ENCODE data around the gene APOL1.

APOL1 gene

DNA sequence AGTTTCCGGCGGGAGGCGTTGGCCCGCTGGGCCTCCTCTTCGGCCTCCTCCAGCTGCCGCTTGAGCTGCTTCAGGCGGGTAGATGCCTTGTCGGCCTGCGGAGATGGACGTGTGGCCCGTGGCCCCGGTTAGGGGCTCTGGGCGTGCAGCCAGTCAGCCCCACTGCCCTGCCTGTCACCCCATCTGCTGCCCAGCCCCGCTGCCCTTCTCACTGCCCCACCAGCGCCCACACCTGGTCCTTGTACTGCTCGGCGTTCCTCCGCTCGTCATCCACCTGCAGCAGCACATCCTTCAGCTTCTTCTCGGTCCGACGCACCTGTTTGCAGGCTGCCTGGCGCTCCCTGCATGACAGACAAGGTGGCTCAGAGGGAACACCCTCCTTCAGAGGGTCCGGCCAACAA lies 31.2 kb downstream of the APOL1 start:
- H3K9ac ChIP-seq (ENCODE audit: low read depth, low read length, poor library complexity, severe bottlenecking), result no peak overlapping the region
- H3K4me3 ChIP-seq (ENCODE audit: low read length, poor library complexity, severe bottlenecking), result no peak overlapping the region
- peaks cover 4% of the 10 kb centered on the region; the same call in 1 of the 2 replicates for H3F3A ChIP-seq (ENCODE audit: low read depth)
- no peak for TF ChIP-seq CTCF (conservative IDR thresholded peaks at IDR 0.05; ENCODE audit: low read length)
- TF ChIP-seq EZH2phosphoT487 (IDR thresholded peaks at IDR 0.05; ENCODE audit: borderline replicate concordance), result no peak
- no peak overlapping the region for H3K4me2 ChIP-seq (ENCODE audit: low read depth, low read length, poor library complexity, severe bottlenecking)
- H3K9me3 ChIP-seq (ENCODE audit: insufficient read depth, low read depth, low read length), result no peaks in the 10 kb centered on the region
- no peaks in the 10 kb centered on the region for H3K79me2 ChIP-seq (ENCODE audit: insufficient read depth, low read length)
- H2AFZ ChIP-seq (ENCODE audit: low read length), result no peak overlapping the region
- no peaks in the 10 kb centered on the region for H3K27me3 ChIP-seq (ENCODE audit: insufficient read depth, low read length, poor library complexity, severe bottlenecking)
- peaks cover 81% of the 10 kb centered on the region for H3K36me3 ChIP-seq (ENCODE audit: insufficient read depth, low read length)
- H3K9me2 ChIP-seq (replicated peaks; ENCODE audit: low read depth, low read length), result no peaks in the 10 kb centered on the region
- peaks cover 2% of the 10 kb centered on the region for H4K20me1 ChIP-seq (ENCODE audit: insufficient read depth, low read length, poor library complexity, severe bottlenecking)
- no peaks in the 10 kb centered on the region for H3K4me1 ChIP-seq (ENCODE audit: insufficient read depth, low read length, poor library complexity, severe bottlenecking)

DNA sequence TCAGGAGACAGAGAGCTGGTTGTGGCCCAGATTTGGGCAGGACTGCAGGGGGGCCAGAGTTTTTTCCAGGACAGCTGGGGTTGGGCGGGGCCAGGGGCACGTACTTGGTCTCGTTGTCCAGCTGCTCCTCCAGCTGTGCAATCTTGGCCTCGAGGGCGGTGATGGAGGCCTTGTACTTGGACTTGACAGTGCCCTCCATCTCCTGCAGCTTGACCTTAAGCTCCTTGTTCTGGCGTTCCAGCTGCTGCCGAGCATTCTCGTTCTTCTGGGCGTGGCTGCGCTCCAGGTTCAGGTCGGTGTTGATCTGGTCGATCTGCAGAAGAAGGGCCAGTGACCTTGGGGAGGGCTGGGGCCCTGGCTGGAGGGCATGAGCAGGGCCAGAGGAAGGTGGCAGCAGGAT lies 32.1 kb downstream of the APOL1 start:
- no peak for TF ChIP-seq EZH2phosphoT487 (IDR thresholded peaks at IDR 0.05; ENCODE audit: borderline replicate concordance)
- TF ChIP-seq CTCF (conservative IDR thresholded peaks at IDR 0.05; ENCODE audit: low read length), result no peak
- Histone ChIP-seq H3K9me3 (ENCODE audit: insufficient read depth, low read depth, low read length) (no peaks in the 10 kb centered on the region), H3K79me2 (ENCODE audit: insufficient read depth, low read length) (no peaks in the 10 kb centered on the region), H3K27me3 (ENCODE audit: insufficient read depth, low read length, poor library complexity, severe bottlenecking) (no peaks in the 10 kb centered on the region), H3K9me2 (replicated peaks; ENCODE audit: low read depth, low read length) (no peaks in the 10 kb centered on the region), H3K36me3 (ENCODE audit: insufficient read depth, low read length) (peaks cover 90% of the 10 kb centered on the region), H3K4me3 (ENCODE audit: low read length, poor library complexity, severe bottlenecking) (no peak overlapping the region), H3K9ac (ENCODE audit: low read depth, low read length, poor library complexity, severe bottlenecking) (no peak overlapping the region), H4K20me1 (ENCODE audit: insufficient read depth, low read length, poor library complexity, severe bottlenecking) (peaks cover 2% of the 10 kb centered on the region), H3F3A (ENCODE audit: low read depth) (0 out of 2 replicates have a peak, but pooled peaks cover 4% of the 10 kb centered on the region), H3K4me1 (ENCODE audit: insufficient read depth, low read length, poor library complexity, severe bottlenecking) (no peaks in the 10 kb centered on the region), H2AFZ (ENCODE audit: low read length) (no peak overlapping the region), H3K4me2 (ENCODE audit: low read depth, low read length, poor library complexity, severe bottlenecking) (no peak overlapping the region)

DNA sequence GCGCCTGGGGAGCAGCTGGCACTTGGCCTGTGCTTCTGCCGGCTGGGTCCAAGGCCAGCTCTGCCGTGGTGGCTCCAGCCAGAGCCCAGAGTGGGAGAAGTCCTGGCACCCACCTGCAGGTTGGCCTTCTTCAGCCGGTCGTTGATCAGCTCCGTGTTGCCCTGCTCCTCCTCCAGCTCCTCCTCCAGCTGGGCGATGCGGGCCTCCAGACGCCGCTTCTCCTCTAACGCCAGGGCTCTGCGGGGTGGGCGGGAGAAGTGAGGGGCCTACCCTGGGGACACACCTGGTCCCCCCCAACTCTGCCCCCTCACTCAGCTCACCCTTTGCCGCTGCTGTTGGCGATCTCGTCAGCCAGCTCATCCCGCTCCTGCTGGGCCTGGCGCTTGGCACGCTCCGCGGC lies 32.6 kb downstream of the APOL1 start:
- Histone ChIP-seq H3K4me2 (ENCODE audit: low read depth, low read length, poor library complexity, severe bottlenecking) (no peak overlapping the region), H3K4me3 (ENCODE audit: low read length, poor library complexity, severe bottlenecking) (no peak overlapping the region), H2AFZ (ENCODE audit: low read length) (no peak overlapping the region), H3K9me2 (replicated peaks; ENCODE audit: low read depth, low read length) (no peaks in the 10 kb centered on the region), H3F3A (ENCODE audit: low read depth) (0 out of 2 replicates have a peak, but pooled peaks cover 4% of the 10 kb centered on the region), H3K4me1 (ENCODE audit: insufficient read depth, low read length, poor library complexity, severe bottlenecking) (no peaks in the 10 kb centered on the region), H4K20me1 (ENCODE audit: insufficient read depth, low read length, poor library complexity, severe bottlenecking) (peaks cover 2% of the 10 kb centered on the region), H3K9me3 (ENCODE audit: insufficient read depth, low read depth, low read length) (no peaks in the 10 kb centered on the region), H3K36me3 (ENCODE audit: insufficient read depth, low read length) (peaks cover 90% of the 10 kb centered on the region), H3K79me2 (ENCODE audit: insufficient read depth, low read length) (no peaks in the 10 kb centered on the region), H3K9ac (ENCODE audit: low read depth, low read length, poor library complexity, severe bottlenecking) (no peak overlapping the region), H3K27me3 (ENCODE audit: insufficient read depth, low read length, poor library complexity, severe bottlenecking) (no peaks in the 10 kb centered on the region)
- TF ChIP-seq EZH2phosphoT487 (IDR thresholded peaks at IDR 0.05; ENCODE audit: borderline replicate concordance) (no peak), CTCF (conservative IDR thresholded peaks at IDR 0.05; ENCODE audit: low read length) (no peak)
